IPS-20b (cell line): ENCODE results near the gene PLA2G4E.

ENCODE experiments used
- H3K27ac ChIP-seq: one replicate; pipeline ENCODE4 v1.5.1; 2013; ENCODE audit warnings: low read length
- H3K27me3 ChIP-seq: 2 replicates; pipeline ENCODE4 v1.6.1; 2013; ENCODE audit warnings: mild to moderate bottlenecking, low read length, inconsistent platforms; ENCODE audit not compliant: insufficient read depth
- H3K36me3 ChIP-seq: 2 replicates; pipeline ENCODE4 v1.6.1; 2013; ENCODE audit warnings: low read depth, mild to moderate bottlenecking, inconsistent platforms, low read length, moderate library complexity; ENCODE audit not compliant: insufficient read depth
- H3K4me1 ChIP-seq: 2 replicates; pipeline ENCODE4 v1.6.1; 2013; ENCODE audit warnings: mild to moderate bottlenecking, control low read depth, inconsistent platforms, low read length, moderate library complexity; ENCODE audit not compliant: insufficient read depth
- H3K4me3 ChIP-seq: 2 replicates; pipeline ENCODE4 v1.5.1; 2013; ENCODE audit warnings: mild to moderate bottlenecking, low read length, inconsistent platforms
- H3K9ac ChIP-seq: 2 replicates; pipeline ENCODE4 v1.6.1; 2013; ENCODE audit warnings: low read depth, mild to moderate bottlenecking, inconsistent platforms, low read length, moderate library complexity
- H3K9me3 ChIP-seq: 2 replicates; pipeline ENCODE4 v1.6.1; 2013; ENCODE audit warnings: mild to moderate bottlenecking, low read depth, low read length, inconsistent platforms; ENCODE audit not compliant: insufficient read depth

The PLA2G4E gene

GRCh38 chr15:41967506-41968206 is 53.2 kb downstream of the PLA2G4E start:
- no peak overlapping the region for H3K9ac ChIP-seq
- H3K4me3 ChIP-seq: no peak overlapping the region
- no peaks in the 10 kb centered on the region for H3K27me3 ChIP-seq
- no peak overlapping the region for H3K27ac ChIP-seq
- H3K36me3 ChIP-seq: no peaks in the 10 kb centered on the region
- no peaks in the 10 kb centered on the region for H3K9me3 ChIP-seq
- H3K4me1 ChIP-seq: peaks cover 10% of the 10 kb centered on the region; the same call in 1 of the 2 replicates

GRCh38 chr15:41966920-41967465 is 53.8 kb downstream of the PLA2G4E start:
- no peaks in the 10 kb centered on the region for H3K27me3 ChIP-seq
- H3K27ac ChIP-seq: no peak overlapping the region
- H3K9ac ChIP-seq: no peak overlapping the region

GRCh38 chr15:41966414-41966812 is 54.4 kb downstream of the PLA2G4E start:
- Histone ChIP-seq H3K4me1 (peaks cover 10% of the 10 kb centered on the region; the same call in 1 of the 2 replicates), H3K27ac (no peak overlapping the region), H3K9me3 (no peaks in the 10 kb centered on the region), H3K4me3 (no peak overlapping the region), H3K36me3 (no peaks in the 10 kb centered on the region), H3K9ac (no peak overlapping the region), H3K27me3 (no peaks in the 10 kb centered on the region)

More at GRCh38 chr15:41966920-41967465, 53.8 kb downstream of the PLA2G4E start:
- Histone ChIP-seq H3K36me3 (no peaks in the 10 kb centered on the region), H3K9me3 (no peaks in the 10 kb centered on the region), H3K4me3 (no peak overlapping the region), H3K4me1 (peaks cover 10% of the 10 kb centered on the region; the same call in 1 of the 2 replicates)

GRCh38 chr15:41965441-41966413 is 55.1 kb downstream of the PLA2G4E start:
- no peaks in the 10 kb centered on the region for H3K9me3 ChIP-seq
- H3K36me3 ChIP-seq: no peaks in the 10 kb centered on the region
- H3K4me1 ChIP-seq: peaks cover 10% of the 10 kb centered on the region; the same call in 1 of the 2 replicates
- H3K9ac ChIP-seq: no peak overlapping the region
- no peaks in the 10 kb centered on the region for H3K27me3 ChIP-seq
- no peak overlapping the region for H3K4me3 ChIP-seq
- H3K27ac ChIP-seq: no peak overlapping the region

- no peak overlapping the region for H3K27ac ChIP-seq
- no peaks in the 10 kb centered on the region for H3K9me3 ChIP-seq
- H3K27me3 ChIP-seq: no peaks in the 10 kb centered on the region
- H3K4me3 ChIP-seq: no peak overlapping the region
- H3K36me3 ChIP-seq: no peaks in the 10 kb centered on the region; the same call in 1 of the 2 replicates
- no peaks in the 10 kb centered on the region for H3K4me1 ChIP-seq
- H3K9ac ChIP-seq: no peak overlapping the region
Measured at GRCh38 chr15:41961595-41962202, 59.1 kb downstream of the PLA2G4E start.

- H3K4me3 ChIP-seq: no peak overlapping the region
- no peaks in the 10 kb centered on the region; the same call in 1 of the 2 replicates for H3K36me3 ChIP-seq
- no peak overlapping the region for H3K9ac ChIP-seq
- H3K4me1 ChIP-seq: no peaks in the 10 kb centered on the region
- no peaks in the 10 kb centered on the region for H3K27me3 ChIP-seq
- no peak overlapping the region for H3K27ac ChIP-seq
- H3K9me3 ChIP-seq: no peaks in the 10 kb centered on the region
Measured at GRCh38 chr15:41961001-41961518, 59.8 kb downstream of the PLA2G4E start.

GRCh38 chr15:41958002-41958420 is 62.8 kb downstream of the PLA2G4E start:
- no peak overlapping the region for H3K27ac ChIP-seq
- no peak overlapping the region for H3K4me3 ChIP-seq
- H3K9ac ChIP-seq: no peak overlapping the region; the same call in 1 of the 2 replicates
- H3K9me3 ChIP-seq: no peaks in the 10 kb centered on the region
- no peaks in the 10 kb centered on the region for H3K27me3 ChIP-seq
- peaks cover 11% of the 10 kb centered on the region for H3K36me3 ChIP-seq
- no peaks in the 10 kb centered on the region for H3K4me1 ChIP-seq

GRCh38 chr15:41957021-41957897 is 63.6 kb downstream of the PLA2G4E start:
- Histone ChIP-seq H3K9me3 (no peaks in the 10 kb centered on the region), H3K4me1 (no peaks in the 10 kb centered on the region), H3K4me3 (no peak overlapping the region), H3K9ac (no peak overlapping the region; the same call in 1 of the 2 replicates), H3K27ac (no peak overlapping the region), H3K27me3 (no peaks in the 10 kb centered on the region), H3K36me3 (peaks cover 18% of the 10 kb centered on the region)

- H3K27me3 ChIP-seq: no peaks in the 10 kb centered on the region
- peaks cover 29% of the 10 kb centered on the region for H3K36me3 ChIP-seq
- no peak overlapping the region for H3K27ac ChIP-seq
- H3K9me3 ChIP-seq: no peaks in the 10 kb centered on the region
- H3K4me3 ChIP-seq: no peak overlapping the region
- H3K4me1 ChIP-seq: no peaks in the 10 kb centered on the region
- no peak overlapping the region for H3K9ac ChIP-seq
Measured at GRCh38 chr15:41955807-41956525, 64.9 kb downstream of the PLA2G4E start.

- H3K27ac ChIP-seq: no peak overlapping the region
- no peaks in the 10 kb centered on the region for H3K9me3 ChIP-seq
- H3K9ac ChIP-seq: no peak overlapping the region
- H3K4me3 ChIP-seq: no peak overlapping the region
- H3K4me1 ChIP-seq: no peaks in the 10 kb centered on the region
- H3K36me3 ChIP-seq: peaks cover 29% of the 10 kb centered on the region
- no peaks in the 10 kb centered on the region for H3K27me3 ChIP-seq
Measured at GRCh38 chr15:41955100-41955499, 65.7 kb downstream of the PLA2G4E start.
